Stomach (tissue), 19 donors: ENCODE data around the gene METTL17. TPM values are rescaled to one million over a fixed set of nuclear protein-coding genes. Genes with fewer than 3 reads are reported as not detected.
"Not testable (repeated sequence)": the region's sequence is repeated elsewhere in the genome, so short reads cannot be mapped to it uniquely, and the experiment has no call there.

ENCODE experiments used
- DNase-seq, 2 donors: peaks; one replicate each; pipeline versions ENCODE4 v3.0.0 to v3.0.0-alpha.2; 2013 to 2019
- H3K27ac ChIP-seq, 5 donors: fragments of 200-600 bp in 4 of 5; sonication (generic) in 4 of 5; one replicate each; pipeline ENCODE4 v1.5.1; 2013 to 2019; ENCODE audit warnings: mild to moderate bottlenecking in 1 of 5, moderate library complexity in 1 of 5
- H3K27me3 ChIP-seq, 3 donors: fragments of 200-600 bp; sonication (generic); one replicate each; pipeline ENCODE4 v1.5.1; 2017 to 2019; ENCODE audit warnings: mixed run types in 1 of 3
- H3K36me3 ChIP-seq, 4 donors: fragments of 200-600 bp; sonication (generic); 1 replicate in 3 of 4; 2 replicates in 1 of 4; pipeline ENCODE4 v1.5.1; 2016 to 2019
- H3K4me1 ChIP-seq, 4 donors: fragments of 200-600 bp; sonication (generic); one replicate each; pipeline ENCODE4 v1.5.1; 2016 to 2019
- H3K4me3 ChIP-seq, 4 donors: fragments of 200-600 bp; sonication (generic) in 3 of 4; one replicate each; pipeline ENCODE4 v1.5.1; 2016 to 2019; ENCODE audit warnings: mild to moderate bottlenecking in 1 of 4
- H3K9me3 ChIP-seq, 4 donors: fragments of 200-600 bp; sonication (generic); one replicate each; pipeline ENCODE4 v1.5.1; 2016 to 2019
- EP300 ChIP-seq: sonication (generic); formaldehyde crosslinking; IDR thresholded peaks from one replicate; pipeline ENCODE4 v1.6.1; 2017; ENCODE audit warnings: antibody characterized with exemption
- POLR2A ChIP-seq, 4 donors: fragments of 450-650 bp; IDR thresholded peaks; one replicate each; pipeline ENCODE4 v1.6.1; 2016; ENCODE audit warnings: antibody characterized with exemption in 4 of 4, control low read depth in 2 of 4, mild to moderate bottlenecking in 1 of 4, moderate library complexity in 1 of 4
- POLR2AphosphoS5 ChIP-seq, 3 donors: sonication (generic); formaldehyde crosslinking; IDR thresholded peaks; one replicate each; pipeline ENCODE4 v1.6.1; 2016; ENCODE audit warnings: antibody characterized with exemption in 3 of 3
- WGBS, 5 donors: extraction: QIAGEN DNeasy Blood & Tissue Kit in 3 of 5; methylation state at CpG; one replicate each; pipeline versions ENCODE4 v1.1.5 to v1.1.7; 2013 to 2018; 5-methylcytosine and 5-hydroxymethylcytosine counted together
- intact Hi-C: fragments of 100-400 bp; cut with DNase I; formaldehyde crosslinking; loops from one replicate; pipeline ENCODE4 v1.15.1; 2023; ENCODE audit warnings: low total_unique reads
- long read RNA-seq, 10 donors: transcript quantifications; one replicate each; lab custom pipeline, GENCODE V29; 2026
- polyA plus RNA-seq, 3 donors: library from polyadenylated mRNA; stranded (reverse); fragments of 200-250 nt; gene quantifications; one replicate each; pipeline ENCODE4 v1.2.3, GENCODE V29; 2013
- total RNA-seq, 5 donors: library from RNA; depleted of rRNA; stranded (reverse); fragments of >200 nt; gene quantifications; one replicate each; pipeline versions ENCODE4 v1.1.0 to v1.2.3, GENCODE V29; 2014 to 2016
- TF ChIP-seq, protein P1 (sequence below), 7 experiments: fragments of 450-650 bp in 4 of 7; fragments of 200-600 bp in 3 of 7; sonication (generic) in 3 of 7; IDR thresholded peaks; one replicate each; pipeline ENCODE4 v1.5.1; 2016 to 2019; ENCODE audit warnings: antibody characterized with exemption in 7 of 7, control low read depth in 2 of 7, mild to moderate bottlenecking in 1 of 7
- donor health status: healthy with polysubstance abuse.
- donor health status: Bipolar disorder and iron deficiency.
- donor health status: healthy.

Gene METTL17
- 100 to 1,000 TPM in 3 of 5 donors, 10 to 100 TPM in 2; 61.5 to 304 (median 107) TPM for total RNA-seq
- polyA plus RNA-seq, result 10 to 100 TPM; 31.8 to 97.5 (median 38.0) TPM
- long read RNA-seq, donor 1, partial matches to known transcripts, result 0 of 5 reads
- long read RNA-seq, donor 1, other reads (novel, unspliced or antisense), result 0 of 5 reads
- long read RNA-seq, donor 2, partial matches to known transcripts, result 0 of 1 reads
- long read RNA-seq, donor 2, other reads (novel, unspliced or antisense), result 0 of 1 reads
- long read RNA-seq, donor 3, partial matches to known transcripts, result 9 of 17 reads
- long read RNA-seq, donor 3, other reads (novel, unspliced or antisense), result 0 of 17 reads
- long read RNA-seq, donor 4, result 0 reads
- long read RNA-seq, donor 5, partial matches to known transcripts, result 0 of 9 reads
- long read RNA-seq, donor 5, other reads (novel, unspliced or antisense), result 0 of 9 reads
- long read RNA-seq, donor 6, transcript METTL17-201 (14 exons, 1,749 nt), result major isoform, 10 of 42 reads
- long read RNA-seq, donor 6, partial matches to known transcripts, result 21 of 42 reads
- long read RNA-seq, donor 6, other reads (novel, unspliced or antisense), result 0 of 42 reads
- long read RNA-seq, donor 7, partial matches to known transcripts, result 0 of 8 reads
- long read RNA-seq, donor 7, other reads (novel, unspliced or antisense), result 0 of 8 reads
- long read RNA-seq, donor 8, transcript METTL17-201 (14 exons, 1,749 nt), result major isoform, 5 of 28 reads
- long read RNA-seq, donor 8, partial matches to known transcripts, result 15 of 28 reads
- long read RNA-seq, donor 8, other reads (novel, unspliced or antisense), result 0 of 28 reads
- long read RNA-seq, donor 9, partial matches to known transcripts, result 0 of 8 reads
- long read RNA-seq, donor 9, other reads (novel, unspliced or antisense), result 0 of 8 reads
- long read RNA-seq, donor 10, partial matches to known transcripts, result 0 of 6 reads
- long read RNA-seq, donor 10, other reads (novel, unspliced or antisense), result 0 of 6 reads

- 0 to 1% (median 0%) methylated on average over 31 to 42 of the region's 42 CpGs for WGBS, 5 donors
- TF ChIP-seq POLR2AphosphoS5 (IDR thresholded peaks at IDR 0.05) (peak in 2 of 3 donors; percentile 62 to 79), POLR2A (IDR thresholded peaks at IDR 0.05) (no peak)
- intact Hi-C loops, result no loop called here
- Histone ChIP-seq H3K4me3 (peak within 1 kb of the TSS; percentile 78 to 98 (median 83)), H3K27ac (peak within 1 kb of the TSS; percentile 66 to 85 (median 81)), H3K4me1 (peaks cover 16 to 40% (median 31%) of the 10 kb centered on the region in 4 donors), H3K27me3 (no peaks in the 10 kb centered on the region), H3K36me3 (peaks cover 23 to 35% (median 34%) of the 10 kb centered on the region in 4 donors), H3K9me3 (no peaks in the 10 kb centered on the region)
- DNase-seq, result peak; percentile 89 to 98
These were observed at the start of gene METTL17 for GRCh38 chr14:20989787-20990600. Gene METTL17, plus strand, starts transcription at chr14:20989980. Its CDS starts 23 bp downstream, at chr14:20990003.

GRCh38 chr14:20945146-20945545, 44.6 kb upstream of the METTL17 start:
- H3K27ac ChIP-seq, H3K4me1 ChIP-seq, H3K36me3 ChIP-seq, intact Hi-C loops, H3K4me3 ChIP-seq, H3K9me3 ChIP-seq, DNase-seq: not testable (repeated sequence)
- 44 to 66% (median 55%) methylated on average over 6 of the region's 6 CpGs for WGBS, 5 donors
- peaks cover 0 to 10% (median 0%) of the 10 kb centered on the region in 3 donors for H3K27me3 ChIP-seq

- H3K9me3 ChIP-seq, H3K4me1 ChIP-seq, DNase-seq, H3K27ac ChIP-seq, H3K36me3 ChIP-seq, H3K4me3 ChIP-seq, intact Hi-C loops: not testable (repeated sequence)
- WGBS, 5 donors, result 78 to 96% (median 84%) methylated on average over 4 to 6 of the region's 9 CpGs
- peaks cover 0 to 14% (median 0%) of the 10 kb centered on the region in 3 donors for H3K27me3 ChIP-seq
These were observed 43.1 kb upstream of the METTL17 start for GRCh38 chr14:20946707-20947106.

DNA sequence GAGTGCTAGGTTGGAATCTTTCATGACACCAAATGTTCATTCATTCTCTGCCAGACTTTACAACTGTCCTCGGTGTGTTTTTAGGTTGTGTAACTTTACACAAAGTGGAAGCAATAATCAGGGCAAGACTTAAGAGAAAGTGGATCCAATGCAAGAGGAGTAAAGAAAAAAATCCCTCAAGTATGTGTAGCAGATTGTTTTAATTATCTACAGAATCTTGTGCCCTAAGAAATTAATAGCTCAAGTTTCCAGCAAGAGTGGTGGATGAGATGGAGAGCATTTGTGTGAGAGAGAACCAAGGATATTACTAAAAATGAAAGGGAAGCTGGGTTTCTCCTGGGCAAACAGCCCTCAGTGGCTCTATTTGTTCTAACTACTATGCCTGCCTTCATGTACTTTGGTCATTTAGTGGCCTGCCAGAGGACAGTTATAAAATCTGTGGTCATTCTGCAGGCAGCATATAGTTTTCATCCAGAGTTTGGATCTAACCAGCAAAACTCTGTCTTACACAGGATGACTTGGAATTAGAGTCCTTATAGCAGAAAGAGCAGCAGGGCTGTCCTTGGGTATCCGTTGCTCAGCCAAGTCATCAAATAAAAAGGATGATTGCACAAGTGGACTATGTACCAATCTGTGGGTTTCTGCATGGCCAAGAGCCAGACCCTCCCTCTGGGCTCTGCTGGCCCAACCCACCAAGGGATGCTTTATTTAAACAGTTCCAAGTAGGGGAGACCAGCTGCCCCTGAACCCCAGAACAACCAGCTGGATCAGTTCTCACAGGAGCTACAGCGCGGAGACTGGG, 34.8 kb upstream of the METTL17 start, which contains the start of gene RNASE2:
Gene RNASE2 (plus strand): TSS at position 752 of the 802 bp plus-strand sequence. CDS start 285 bp downstream, outside the sequence.
- H3K9me3 ChIP-seq, result not testable (repeated sequence)
- 52 to 67% (median 61%) methylated on average over 4 of the region's 4 CpGs for WGBS, 5 donors

GRCh38 chr14:20955538-20955873, 34.3 kb upstream of the METTL17 start:
- H3K27me3 ChIP-seq, H3K4me1 ChIP-seq, H3K9me3 ChIP-seq, intact Hi-C loops, H3K4me3 ChIP-seq, H3K36me3 ChIP-seq, DNase-seq: not testable (repeated sequence)
- 48 to 63% (median 57%) methylated on average over 5 of the region's 5 CpGs for WGBS, 5 donors
- H3K27ac ChIP-seq, result peak overlapping the region in 1 of 5 donors; percentile 25

More for the DNA sequence above, 34.8 kb upstream of the METTL17 start, which contains the start of gene RNASE2:
- peak within 1 kb of the TSS in 1 of 5 donors; percentile 25 for H3K27ac ChIP-seq
- H3K4me1 ChIP-seq, DNase-seq, H3K4me3 ChIP-seq, intact Hi-C loops, H3K36me3 ChIP-seq: not testable (repeated sequence)
- H3K27me3 ChIP-seq, result peaks cover 0 to 12% (median 0%) of the 10 kb centered on the region in 3 donors

DNA sequence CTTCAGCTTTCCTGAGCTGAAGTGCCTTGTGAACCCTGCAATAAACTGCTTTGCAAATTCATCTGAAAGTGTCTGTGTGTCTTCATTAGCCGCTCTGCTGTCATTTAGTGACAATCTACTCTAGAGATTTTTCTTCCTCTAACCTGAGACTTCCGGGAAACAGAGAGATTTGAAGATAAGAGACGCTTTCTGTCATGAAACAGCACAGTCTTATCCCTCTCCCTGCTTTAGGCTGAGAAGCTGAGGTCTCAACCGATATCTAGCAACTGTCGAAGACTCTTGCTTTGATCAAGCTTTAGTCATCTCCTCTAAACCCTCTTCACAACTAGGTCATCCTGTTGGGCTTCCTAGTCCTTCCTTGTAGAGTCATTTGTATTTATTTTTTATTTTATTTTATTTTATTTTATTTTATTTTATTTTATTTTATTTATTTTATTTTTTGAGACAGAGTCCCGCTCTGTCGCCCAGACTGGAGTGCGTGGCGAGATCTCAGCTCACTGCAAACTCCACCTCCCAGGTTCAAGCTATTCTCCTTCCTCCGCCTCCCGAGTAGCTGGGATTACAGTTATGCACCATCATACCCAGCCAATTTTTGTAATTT, 33.3 kb upstream of the METTL17 start:
- Histone ChIP-seq H3K4me3 (no peak overlapping the region), H3K27ac (no peak overlapping the region), H3K4me1 (peaks cover 0 to 10% (median 0%) of the 10 kb centered on the region in 4 donors), H3K27me3 (peaks cover 0 to 8% (median 0%) of the 10 kb centered on the region in 3 donors), H3K36me3 (no peaks in the 10 kb centered on the region), H3K9me3 (no peaks in the 10 kb centered on the region)
- no peak for DNase-seq
- TF ChIP-seq, protein P1, sequence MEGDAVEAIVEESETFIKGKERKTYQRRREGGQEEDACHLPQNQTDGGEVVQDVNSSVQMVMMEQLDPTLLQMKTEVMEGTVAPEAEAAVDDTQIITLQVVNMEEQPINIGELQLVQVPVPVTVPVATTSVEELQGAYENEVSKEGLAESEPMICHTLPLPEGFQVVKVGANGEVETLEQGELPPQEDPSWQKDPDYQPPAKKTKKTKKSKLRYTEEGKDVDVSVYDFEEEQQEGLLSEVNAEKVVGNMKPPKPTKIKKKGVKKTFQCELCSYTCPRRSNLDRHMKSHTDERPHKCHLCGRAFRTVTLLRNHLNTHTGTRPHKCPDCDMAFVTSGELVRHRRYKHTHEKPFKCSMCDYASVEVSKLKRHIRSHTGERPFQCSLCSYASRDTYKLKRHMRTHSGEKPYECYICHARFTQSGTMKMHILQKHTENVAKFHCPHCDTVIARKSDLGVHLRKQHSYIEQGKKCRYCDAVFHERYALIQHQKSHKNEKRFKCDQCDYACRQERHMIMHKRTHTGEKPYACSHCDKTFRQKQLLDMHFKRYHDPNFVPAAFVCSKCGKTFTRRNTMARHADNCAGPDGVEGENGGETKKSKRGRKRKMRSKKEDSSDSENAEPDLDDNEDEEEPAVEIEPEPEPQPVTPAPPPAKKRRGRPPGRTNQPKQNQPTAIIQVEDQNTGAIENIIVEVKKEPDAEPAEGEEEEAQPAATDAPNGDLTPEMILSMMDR (IDR thresholded peaks at IDR 0.05), result no peak
- TF ChIP-seq EP300 (no peak), POLR2A (IDR thresholded peaks at IDR 0.05) (no peak), POLR2AphosphoS5 (IDR thresholded peaks at IDR 0.05) (no peak)
- intact Hi-C loops, result no loop called here
- 78 to 86% (median 84%) methylated on average over 11 of the region's 11 CpGs for WGBS, 5 donors

DNA sequence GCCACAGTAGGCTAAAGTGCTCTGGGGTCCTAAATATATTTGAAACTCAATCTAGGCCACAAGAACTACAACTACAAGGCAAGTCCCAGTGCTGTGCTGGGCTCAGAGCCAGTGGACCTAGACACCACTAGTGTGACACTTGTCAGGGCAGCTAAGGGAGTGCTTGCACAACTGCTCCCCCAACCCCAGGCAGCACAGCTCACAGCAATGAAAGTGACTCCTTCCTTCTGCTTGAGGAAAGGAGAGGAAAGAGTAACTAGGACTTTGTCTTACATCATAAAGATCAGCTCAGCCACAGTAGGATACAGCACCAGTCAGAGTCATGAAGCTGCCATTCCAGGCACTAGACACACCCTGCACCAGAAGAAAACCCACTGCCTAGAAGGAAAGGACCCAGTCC, 30.8 kb upstream of the METTL17 start:
- H3K4me3 ChIP-seq, H3K9me3 ChIP-seq, H3K27me3 ChIP-seq, H3K36me3 ChIP-seq, H3K27ac ChIP-seq, intact Hi-C loops, DNase-seq: not testable (repeated sequence)
- peaks cover 0 to 10% (median 0%) of the 10 kb centered on the region in 4 donors for H3K4me1 ChIP-seq
